ENCODE results near the gene TSPAN31.

The TSPAN31 gene

DNA sequence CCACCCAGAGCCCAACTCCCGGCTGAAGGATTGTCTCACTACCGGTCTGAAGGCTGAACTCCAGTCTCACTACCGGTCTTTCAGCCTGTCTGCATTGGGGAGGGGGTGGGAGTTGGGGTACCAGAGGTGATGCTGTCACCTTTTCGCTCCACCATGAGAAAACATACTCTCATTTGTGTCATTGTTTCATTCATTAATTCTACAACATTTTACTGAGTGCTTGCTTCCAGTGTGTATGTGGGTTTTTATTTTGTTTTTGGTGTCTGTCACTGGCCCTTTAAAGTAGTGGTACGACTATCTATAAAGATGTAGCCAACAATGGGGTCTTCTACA, 7.8 kb downstream of the TSPAN31 start:
- no peak for DNase-seq (ENCODE audit: low spot score)

DNA sequence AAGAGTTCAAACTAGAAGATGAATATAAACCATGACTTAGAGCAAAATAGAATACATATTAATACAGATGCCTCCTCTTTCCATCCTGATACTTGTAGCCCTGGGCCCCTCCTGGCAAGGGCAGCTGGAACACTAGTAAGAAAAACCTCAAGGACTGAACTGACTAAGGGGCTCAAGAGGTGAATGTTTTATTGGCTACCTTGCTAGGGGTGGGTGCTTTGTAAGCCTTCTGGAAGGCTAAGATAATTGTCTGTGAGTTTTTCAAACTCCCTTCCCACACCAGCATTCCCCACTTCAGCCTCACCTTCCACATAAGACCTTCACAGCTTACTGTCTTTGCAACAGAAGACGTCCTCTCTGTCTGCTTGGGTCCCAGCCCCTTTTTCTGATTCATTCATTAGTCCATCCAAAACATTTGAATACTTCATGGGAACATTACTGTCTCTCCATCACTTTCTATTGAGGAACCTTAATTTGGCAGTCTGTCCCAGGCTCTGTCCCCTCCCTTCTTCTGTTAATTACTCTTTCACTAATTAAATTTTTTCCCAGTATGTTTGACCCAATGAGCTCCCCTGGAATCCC, 9.0 kb downstream of the TSPAN31 start:
- DNase-seq (ENCODE audit: low spot score) = no peak

DNA sequence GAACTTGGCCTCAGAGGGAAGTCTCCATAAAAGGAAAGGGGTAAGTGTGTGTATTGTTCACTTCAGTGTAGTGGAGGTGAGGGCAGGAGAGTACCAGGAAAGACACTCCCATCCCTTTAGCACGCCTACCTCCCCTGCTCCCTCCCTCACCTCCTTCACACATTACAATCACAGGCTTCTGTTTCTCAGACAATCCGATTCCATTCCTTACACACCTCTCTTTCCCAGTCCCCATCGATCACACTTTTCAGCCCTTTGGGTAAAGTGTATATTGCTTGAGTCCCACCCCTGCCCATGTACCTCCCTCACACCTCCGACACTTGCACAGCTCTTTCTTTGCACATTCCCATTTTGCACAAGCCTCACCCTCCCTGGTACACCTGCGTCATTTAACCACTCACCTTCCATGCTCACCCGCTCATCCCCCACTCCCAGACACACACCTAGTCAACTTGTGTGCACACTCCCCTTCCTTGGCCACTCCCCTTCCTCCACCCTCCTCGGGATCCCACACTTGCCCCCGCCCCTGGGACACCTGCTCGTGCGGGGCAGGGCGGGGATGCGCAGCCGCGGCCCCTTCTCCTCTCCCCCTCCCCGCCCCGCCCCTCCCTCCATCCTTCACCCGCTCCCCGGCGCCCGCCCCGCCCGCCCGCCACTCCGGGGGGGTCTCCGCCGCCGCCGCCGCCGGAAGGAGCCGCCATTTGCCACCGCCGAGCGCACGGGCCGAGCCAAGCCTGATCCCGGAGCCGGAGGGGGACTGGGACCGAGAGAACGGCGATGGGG, 9.8 kb downstream of the TSPAN31 start, which contains the start of gene MARCHF9:
Gene MARCHF9, plus strand, starts transcription at position 693 of the 783 bp plus-strand sequence. CDS start 426 bp downstream, outside the sequence.
- peak; percentile 89 for DNase-seq (ENCODE audit: low spot score)

DNA sequence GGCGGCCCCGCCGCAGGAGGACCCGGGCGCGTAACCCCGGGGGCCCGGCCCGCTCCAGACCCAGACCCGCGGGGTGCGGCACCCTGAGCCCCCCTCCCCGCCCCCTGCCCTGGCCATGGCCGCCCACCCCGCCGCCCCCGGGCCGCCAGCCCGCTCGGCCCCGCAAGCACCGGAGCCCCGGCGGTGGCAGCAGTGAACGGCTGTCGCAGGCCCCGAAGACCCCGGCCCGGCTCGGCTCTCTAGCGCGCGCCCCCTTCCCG, 10.3 kb downstream of the TSPAN31 start:
- DNase-seq (ENCODE audit: low spot score) = no peak

DNA sequence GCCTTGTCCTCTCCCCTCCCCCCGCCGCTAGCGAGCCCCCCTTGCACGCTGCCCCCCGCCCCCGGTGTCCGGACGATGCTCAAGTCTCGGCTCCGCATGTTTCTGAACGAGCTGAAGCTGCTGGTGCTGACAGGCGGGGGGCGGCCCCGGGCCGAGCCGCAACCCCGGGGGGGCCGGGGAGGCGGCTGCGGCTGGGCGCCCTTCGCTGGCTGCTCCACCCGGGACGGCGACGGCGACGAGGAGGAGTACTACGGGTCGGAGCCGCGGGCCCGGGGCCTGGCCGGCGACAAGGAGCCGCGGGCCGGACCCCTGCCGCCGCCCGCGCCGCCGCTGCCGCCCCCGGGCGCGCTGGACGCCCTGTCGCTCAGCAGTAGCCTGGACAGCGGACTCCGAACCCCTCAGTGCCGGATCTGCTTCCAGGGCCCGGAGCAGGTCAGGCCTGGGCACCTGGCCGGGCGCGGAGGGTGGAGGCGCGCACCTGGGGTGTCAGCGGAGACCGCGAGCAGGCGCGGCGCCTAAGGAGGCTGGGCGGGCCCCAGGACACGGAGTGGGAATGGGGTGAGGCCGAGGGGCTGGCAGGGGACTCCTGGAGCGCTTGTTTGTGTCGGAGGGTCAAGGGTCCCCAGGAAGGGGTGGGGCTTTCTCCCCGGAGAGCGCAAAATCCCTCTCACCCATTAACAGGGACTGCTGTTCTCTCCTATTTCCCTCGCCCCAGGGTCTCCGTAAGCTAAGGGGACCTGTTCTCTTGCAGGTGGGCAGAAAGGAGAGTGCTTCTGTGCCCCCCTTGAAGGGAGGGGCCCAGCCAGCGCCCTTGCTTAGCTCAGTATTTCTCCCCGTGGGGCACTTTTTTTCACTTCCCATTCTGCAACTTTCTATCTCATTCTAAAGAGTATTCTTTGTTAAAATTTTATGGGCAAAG, 10.9 kb downstream of the TSPAN31 start:
- no peak for DNase-seq (ENCODE audit: low spot score)

DNA sequence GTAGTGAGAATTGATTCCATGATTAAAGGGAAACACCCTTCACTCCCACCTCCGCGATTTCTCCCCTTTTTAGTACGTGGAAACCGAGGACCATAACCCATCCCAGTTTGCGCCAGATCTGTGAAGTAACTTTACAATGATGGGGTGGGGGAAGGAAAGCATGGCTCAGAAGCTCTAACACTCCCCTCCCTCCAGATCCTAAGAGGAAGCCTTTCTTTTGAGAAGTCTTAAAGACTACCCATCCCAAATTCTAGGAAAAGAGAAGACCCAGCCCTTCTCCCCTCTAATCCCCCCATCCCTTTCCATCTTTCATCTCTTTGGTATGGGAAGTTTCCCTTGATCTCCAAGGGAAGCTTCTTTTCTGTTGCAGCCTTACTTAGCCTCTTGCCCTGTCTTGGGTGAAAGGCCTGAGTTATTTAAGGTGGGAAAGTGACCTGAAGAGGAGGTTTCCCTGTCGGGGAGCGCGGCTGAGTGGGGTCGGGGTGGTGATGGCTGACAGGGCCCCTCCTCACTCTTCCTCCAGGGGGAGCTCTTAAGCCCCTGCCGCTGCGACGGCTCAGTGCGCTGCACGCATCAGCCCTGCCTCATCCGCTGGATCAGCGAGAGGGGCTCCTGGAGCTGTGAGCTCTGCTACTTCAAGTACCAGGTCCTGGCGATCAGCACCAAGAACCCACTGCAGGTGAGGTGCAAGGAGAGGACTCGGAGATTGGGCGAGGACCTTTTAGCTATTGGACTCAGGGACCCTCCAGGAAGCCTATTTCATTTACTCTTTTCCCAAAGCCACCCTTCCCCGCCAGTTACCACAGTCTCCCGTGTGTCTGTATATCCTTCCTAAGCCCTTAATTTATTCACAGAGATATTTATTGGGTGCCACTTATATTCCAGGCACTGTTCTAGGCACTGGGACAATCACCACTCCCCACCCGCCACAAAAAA, 11.8 kb downstream of the TSPAN31 start:
- peak; percentile 73 for DNase-seq (ENCODE audit: low spot score)

DNA sequence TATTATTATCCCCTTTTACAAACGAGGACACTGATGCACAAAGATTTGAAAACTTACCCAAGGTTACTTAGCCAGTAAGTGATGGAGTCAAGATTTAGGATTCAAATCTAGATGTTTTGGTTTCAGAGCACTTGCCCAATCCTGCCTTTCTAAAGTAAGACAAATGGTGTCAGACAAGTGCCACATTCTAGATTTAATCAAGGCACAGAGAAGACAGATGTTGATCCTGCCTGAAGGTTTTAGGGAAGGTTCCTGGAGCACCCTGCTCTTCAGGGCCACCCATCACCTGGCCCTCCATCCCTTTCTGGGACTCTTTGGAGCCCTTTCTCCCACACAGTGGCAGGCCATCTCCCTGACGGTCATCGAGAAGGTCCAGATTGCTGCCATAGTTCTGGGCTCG, 12.9 kb downstream of the TSPAN31 start:
- no peak for DNase-seq (ENCODE audit: low spot score)

DNA sequence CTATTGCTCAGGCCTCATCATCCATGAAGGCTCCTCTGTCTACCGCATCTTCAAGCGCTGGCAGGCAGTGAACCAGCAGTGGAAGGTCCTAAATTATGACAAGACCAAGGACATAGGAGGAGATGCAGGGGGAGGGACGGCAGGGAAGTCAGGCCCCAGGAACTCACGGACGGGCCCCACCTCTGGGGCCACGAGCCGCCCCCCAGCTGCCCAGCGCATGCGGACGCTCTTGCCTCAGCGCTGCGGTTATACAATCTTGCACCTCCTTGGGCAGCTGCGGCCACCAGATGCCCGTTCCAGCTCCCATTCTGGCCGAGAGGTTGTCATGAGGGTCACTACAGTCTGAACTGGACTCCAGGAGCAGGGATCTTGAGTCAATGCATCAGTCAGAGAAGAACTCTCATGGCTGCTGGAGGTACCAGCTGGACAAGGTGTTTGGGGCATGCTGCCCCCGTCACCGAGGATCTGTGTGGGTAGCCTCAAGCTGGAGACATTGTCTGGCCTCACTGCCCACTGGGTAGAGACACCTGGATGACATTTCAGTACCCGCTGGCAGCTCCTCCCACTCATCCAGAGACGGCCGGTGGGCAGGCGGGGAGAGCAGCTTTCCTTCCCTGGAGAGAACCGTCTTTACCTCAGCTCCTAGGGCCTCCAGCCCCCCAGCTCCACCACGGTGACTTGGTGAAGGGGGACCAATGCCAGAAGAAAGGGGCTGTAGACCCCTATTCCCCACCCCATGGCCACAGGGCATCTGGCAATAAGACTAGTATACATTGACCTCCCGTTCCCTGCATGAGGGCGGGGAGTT, 13.9 kb downstream of the TSPAN31 start:
- DNase-seq (ENCODE audit: low spot score) = no peak

DNA sequence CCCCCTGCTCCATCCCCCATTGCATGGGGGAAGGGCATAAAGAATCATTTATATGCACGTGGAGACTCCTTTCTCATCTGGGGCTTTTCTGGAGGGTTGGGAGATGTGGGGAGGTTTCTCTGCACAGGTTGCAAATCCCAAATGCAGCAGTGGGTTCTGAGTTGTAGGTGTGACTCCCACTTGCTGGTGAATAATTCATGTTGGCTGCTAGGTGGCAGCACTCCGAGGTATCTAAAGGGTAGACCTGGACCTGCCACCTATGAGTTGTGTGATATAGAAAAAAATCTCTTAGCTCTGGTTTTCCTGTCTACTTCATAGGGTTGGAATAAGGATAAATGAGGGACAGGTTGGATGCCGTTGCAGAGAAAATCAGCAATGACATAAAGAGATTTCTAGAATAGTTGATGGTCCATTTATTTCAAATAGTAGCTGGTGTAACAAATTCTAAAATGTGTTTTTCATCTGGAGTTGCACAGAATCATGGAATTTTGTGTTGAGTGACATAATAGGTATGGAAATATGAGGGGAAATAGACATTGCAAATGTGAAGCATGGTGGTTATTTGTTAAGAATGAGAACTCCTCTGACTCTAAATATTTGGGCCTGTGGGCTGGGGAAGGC, 14.6 kb downstream of the TSPAN31 start:
- DNase-seq (ENCODE audit: low spot score) = peak; percentile 57

DNA sequence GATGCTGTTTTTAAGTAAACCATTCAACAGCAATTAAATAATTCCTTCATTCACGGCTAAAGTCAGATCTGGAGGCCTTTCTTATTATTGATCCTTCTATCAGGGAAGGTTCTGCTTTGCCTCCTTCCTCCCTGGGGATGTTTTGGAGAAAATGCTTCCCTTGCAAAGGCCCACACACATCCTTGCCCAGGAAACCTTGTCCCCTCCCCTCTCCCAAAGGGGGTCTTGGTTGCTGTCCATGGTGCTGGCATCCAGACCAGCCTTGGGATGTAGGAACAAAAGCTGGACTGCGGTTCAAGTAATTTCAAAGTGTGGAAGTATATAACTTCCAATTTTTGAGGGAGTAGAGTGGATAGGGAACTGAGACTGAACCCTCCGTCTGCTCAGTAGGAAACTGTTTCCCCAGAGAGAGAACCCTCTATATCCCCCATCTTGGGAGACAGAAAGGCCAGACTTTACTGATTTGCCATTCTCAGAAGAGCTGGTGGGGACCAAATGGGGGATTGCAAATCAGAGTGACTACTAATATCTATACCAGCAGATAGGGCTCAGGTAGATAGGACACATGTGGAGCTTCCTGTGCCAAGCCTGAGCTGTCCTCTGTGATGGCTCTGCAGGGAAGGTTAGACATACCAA, 15.6 kb downstream of the TSPAN31 start:
- no peak for DNase-seq (ENCODE audit: low spot score)

DNA sequence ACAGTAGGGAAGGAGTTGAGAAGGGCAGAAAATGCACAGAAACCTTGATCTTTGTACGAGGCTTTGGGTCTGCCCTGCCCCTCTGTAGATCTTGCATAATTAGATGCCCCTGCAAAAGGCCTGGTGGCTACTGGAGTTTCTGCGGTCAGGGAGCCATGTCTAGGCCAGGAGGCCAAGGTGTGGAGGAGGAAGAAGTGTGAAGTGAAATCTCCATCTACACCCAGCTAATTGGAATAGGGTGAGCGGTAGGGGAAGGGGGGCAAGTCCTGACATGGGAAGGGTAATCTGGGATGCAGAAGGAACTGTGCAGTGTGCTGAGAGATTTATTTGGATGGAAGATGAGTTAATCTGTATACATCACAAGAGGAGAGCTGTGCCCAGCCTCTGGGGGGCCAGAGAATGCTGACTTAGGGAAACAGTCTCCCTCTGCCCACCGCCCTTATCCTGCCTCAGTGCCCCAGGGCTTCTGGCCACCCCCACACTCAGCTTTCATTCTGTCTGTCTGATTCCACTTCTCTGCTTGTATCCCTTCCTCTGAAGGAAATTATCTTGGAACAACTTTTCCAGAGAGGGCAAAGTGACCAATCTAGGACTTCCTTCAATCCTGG, 16.7 kb downstream of the TSPAN31 start:
- no peak for DNase-seq (ENCODE audit: low spot score)

DNA sequence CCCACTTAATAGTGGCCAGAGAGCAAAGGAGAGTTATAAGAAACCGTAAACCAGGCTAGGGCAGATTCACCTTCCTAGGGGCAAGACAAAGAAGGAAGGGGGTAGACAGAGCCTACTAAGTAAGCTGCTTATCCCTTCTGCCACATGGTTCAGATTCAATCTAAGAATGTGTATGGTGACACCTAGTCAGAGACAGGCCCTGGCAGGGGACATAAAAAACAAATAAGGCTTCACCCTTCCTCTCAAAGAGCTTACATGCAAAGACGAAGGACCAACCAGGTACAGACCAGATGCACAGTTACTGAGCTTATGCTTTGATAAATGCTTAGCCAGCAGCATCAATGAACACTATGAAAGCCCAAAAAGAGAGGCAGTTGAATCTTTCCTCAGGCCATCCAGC, 17.6 kb downstream of the TSPAN31 start:
- DNase-seq (ENCODE audit: low spot score) = no peak

DNA sequence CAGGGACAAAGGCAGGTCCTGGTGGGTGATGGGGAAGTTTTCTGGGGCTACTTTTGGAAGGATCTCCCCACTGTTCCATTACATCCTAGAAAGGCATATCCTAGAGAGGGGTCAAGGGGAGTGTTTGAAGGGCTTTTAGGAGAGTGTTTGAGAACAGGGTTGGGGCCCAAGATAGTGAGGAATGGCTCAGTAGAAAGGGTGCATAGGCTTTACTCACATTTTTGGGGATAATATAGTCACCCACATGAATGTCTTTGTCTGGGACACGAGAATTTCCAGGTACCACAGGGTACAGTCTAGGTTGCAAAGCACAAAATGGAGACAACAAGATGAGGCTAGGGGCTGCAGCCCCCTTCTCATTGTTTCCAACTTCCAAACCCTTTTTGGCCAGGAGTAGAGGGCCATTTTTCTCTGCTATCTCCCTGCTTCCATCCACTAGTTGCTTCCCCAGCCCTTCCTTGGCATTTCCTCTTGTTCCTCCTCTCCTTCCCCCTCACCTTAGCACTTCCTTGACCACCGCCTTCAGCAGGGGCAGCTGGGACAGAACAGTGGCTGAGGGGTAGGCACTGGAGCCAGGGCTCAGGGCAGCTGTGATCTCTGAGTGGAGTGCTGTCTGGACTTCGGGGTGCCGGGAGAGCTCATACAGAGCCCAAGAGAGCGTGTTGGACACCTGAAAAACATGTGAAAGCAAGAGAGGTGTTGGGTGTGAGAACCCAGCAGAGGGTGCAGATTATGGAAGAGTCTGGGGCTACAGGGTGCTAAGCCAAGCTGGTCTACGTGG, 19.2 kb downstream of the TSPAN31 start:
- no peak for DNase-seq (ENCODE audit: low spot score)

DNA sequence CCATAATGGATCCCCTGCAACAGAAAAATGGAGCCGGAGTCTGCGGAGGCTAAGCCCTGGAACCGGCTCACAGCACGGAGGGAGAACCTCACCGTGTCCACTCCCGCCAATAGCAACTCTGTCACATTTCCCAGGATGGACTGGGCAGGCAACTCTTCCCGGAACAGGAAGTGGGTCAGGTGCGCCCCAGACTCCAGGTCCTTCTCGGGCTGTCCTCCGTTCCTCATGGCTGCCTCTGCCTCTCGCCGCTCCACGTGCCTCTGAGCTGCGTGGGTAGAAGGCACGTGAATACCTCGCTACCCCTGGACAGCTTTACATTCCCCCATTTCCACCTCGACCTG, 19.8 kb downstream of the TSPAN31 start:
- DNase-seq (ENCODE audit: low spot score) = no peak

DNA sequence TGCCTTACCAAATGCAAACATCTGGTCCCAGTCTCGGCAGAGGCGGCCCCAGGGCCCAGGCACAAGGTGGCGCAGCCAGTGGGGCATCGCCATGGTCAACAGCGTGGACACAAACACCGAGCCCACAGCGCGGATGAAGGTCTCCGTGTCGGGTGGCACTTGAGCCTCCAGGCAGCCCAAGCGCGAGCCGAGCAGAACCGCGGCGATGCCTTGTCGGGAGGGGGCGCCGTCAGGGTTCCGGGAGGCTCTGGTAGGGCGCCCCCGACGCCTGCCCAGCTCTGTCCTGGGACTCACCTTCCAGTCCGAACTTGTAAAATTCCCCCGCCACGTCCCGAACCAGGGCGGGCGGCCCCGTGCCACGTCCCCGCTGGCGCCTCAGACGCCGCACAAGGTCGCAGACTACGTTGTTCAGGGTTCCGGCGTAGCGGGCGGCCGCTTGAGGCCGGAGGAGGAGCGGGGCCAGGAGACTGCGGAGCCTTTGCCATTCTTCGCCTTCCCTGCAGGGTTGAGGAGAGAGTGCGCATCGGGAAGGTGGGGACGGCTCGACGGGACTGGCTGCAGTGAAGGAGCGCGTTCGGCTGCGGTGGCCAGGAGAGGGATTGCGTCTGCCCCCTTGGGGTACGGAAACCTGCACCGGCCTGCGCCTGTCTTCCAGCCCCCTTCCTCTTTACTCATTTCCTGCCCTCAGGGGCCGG, 20.3 kb downstream of the TSPAN31 start:
- peak; percentile 40 for DNase-seq (ENCODE audit: low spot score)

DNA sequence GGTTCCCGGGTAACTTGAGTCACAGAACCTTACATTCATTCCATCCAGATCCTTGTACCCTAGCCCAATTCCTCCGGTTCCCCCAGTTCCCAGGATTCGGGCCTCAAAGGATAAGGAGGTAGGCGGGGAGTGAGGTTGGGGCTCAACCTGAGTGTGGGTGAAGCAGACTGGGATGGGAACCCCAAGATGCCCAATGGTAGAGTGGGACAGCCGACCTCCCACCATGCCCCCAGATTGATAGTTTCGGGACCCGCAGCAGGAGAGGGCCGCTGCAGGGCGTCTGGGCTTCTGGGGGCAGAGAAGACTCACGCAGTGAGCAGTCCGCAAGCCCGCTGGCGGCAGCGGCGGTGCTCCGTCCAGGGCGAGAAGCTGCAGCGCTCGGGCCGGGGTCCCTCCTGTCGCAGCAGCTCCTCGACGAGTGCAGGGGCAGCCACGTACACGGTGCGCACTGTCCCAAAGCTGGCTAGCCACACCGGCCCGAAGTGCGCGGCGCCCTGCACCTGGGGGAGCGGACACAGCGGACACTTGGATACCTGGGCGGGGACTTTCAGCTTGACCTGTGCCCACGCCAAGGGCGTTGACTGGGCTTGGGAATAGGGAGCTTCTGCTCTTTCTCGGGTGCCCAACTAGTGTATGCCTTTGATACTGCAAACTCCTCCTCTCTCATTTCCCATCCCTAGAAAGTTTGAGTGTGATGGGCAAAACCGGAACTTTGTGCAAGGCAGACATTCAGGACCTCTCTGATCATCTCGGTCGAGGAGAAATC, 21.0 kb downstream of the TSPAN31 start:
- DNase-seq (ENCODE audit: low spot score) = no peak

DNA sequence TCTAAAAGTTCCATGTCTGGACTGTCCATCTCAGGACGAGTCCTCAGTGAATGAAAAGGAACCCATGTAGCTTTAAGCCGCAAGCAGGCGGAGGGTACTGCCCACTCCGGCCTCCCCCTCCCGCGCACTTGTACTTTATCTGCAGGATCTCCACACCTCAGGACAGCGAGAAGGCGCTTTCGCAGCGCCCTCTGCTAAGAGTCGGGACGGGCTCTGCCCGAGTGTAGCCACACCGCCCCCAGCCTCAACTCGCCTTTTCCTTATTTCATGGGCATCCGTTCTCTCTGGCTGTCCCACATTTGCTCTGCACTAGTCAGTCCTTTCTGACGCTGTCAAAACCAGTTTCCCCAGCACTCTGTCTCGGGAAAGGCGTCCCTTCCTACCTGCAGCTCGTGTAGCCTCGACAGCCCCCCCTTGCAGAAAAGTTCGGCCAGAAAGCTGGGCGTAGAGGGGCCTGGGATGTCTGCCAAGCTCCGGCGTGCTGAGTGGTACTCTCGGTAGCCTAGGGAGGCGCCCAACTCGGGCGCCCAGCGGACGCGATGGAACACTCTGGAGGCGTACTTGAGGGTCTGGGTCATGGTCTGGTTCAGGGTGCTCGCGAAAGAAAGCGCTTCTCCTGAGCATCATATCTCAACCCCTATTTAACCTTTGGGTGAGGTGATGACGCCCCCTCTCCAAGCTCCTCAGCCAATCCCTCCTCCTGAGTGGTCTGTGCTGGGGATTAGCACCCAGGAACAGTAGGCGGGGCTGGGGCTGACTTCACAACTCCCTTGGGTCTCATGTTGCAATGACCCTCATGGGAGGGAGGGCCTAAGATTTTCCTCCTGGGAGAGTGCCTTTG, 21.8 kb downstream of the TSPAN31 start, which contains the start of gene CYP27B1:
Gene CYP27B1, minus strand, starts transcription at position 615 of the 841 bp plus-strand sequence. Its CDS starts 37 bp downstream, at position 578.
- DNase-seq (ENCODE audit: low spot score) = no peak
